ENCODE data around the gene ANKRD22. TPM values are rescaled to one million over a fixed set of nuclear protein-coding genes. Genes with fewer than 3 reads are reported as not detected.

The ANKRD22 gene
- polyA plus RNA-seq (2011; rRNA removed): 0.59 and 0.60 TPM in 2 replicates
- polyA plus RNA-seq (2012; cell fraction: cytosol; rRNA removed): 0.04 and 0.05 TPM in 2 replicates
- polyA plus RNA-seq (2012; cell fraction: nucleus; rRNA removed): 0.07 TPM in 1 of 2 replicates, not detected in the other
- 0.29 to 0.53 TPM (median 0.43 TPM) in 3 replicates for polyA plus RNA-seq (2017; fragmentation: RNase III; extraction: RNeasy Plus Mini Kit Qiagen cat#74134 plus additional on column Dnase treatment)
- not detected in 2 replicates for polyA minus RNA-seq (2011; rRNA and poly(A)+ RNA removed)

GRCh38 chr10:88851706-88852105 is at the start of gene ANKRD22:
ANKRD22 (minus strand) TSS chr10:88851844; CDS start chr10:88851607, 237 bp downstream.
- ChIA-PET POLR2A (interaction anchor here (1.2 kb wide), 1 partner anchor 30 kb away, joined by 3 read pairs; no protein-coding TSS in a partner anchor), CTCF (interaction anchor here (0.9 to 2.0 kb wide), 4 partner anchors 15 to 83 kb away, joined by 3 to 7 read pairs (median 4); no protein-coding TSS in a partner anchor)
- DNase-seq (ENCODE audit: low read depth in 1 of 2, low spot score in 1 of 2): peak; percentile 25 to 38
- Histone ChIP-seq H3K9me3 (no peaks in the 10 kb centered on the region), H3K4me1 (peaks cover 33% of the 10 kb centered on the region), H3K27ac (peak within 1 kb of the TSS in 1 of 2 experiments; percentile 41; a peak in 3 of 6 replicates), H3K4me3 (no peak within 1 kb of the TSS), H3K4me2 (peak within 1 kb of the TSS; percentile 50)
- FAIRE-seq: no peak
- peak; percentile 75 to 81; a peak in 5 of 6 replicates for ATAC-seq
- TF ChIP-seq KDM1A (IDR thresholded peaks at IDR 0.05; ENCODE audit: low read depth) (no peak), TFCP2L1 (CRISPR knock-in tag; IDR thresholded peaks at IDR 0.05) (no peak)
- WGBS (ENCODE audit: missing lambda C conversion rate): 28% methylated on average over 5 of the region's 5 CpGs

GRCh38 chr10:88899886-88900285 is 48.2 kb upstream of the ANKRD22 start:
- DNase-seq (ENCODE audit: low read depth in 1 of 2, low spot score in 1 of 2): no peak
- Histone ChIP-seq H3K9me3 (no peaks in the 10 kb centered on the region), H3K4me1 (peaks cover 58% of the 10 kb centered on the region), H3K4me2 (no peak overlapping the region), H3K27ac (peak overlapping the region in 1 of 2 experiments; percentile 2; a peak in 1 of 6 replicates), H3K4me3 (no peak overlapping the region)
- no peak for TF ChIP-seq NR3C1 (IDR thresholded peaks at IDR 0.05)
- TF ChIP-seq POLR2AphosphoS2 (conservative IDR thresholded peaks at IDR 0.05; ENCODE audit: low read length): no peak
- no peak for TF ChIP-seq HEYL (CRISPR knock-in tag; IDR thresholded peaks at IDR 0.05)
- no peak for TF ChIP-seq ZNF302 (CRISPR knock-in tag; IDR thresholded peaks at IDR 0.05)
- no peak for TF ChIP-seq HDAC2 (IDR thresholded peaks at IDR 0.05)
- TF ChIP-seq RNF2 (IDR thresholded peaks at IDR 0.05; ENCODE audit: borderline replicate concordance, low read depth): no peak
- TF ChIP-seq RAD21 (conservative IDR thresholded peaks at IDR 0.05 in 1 of 2, IDR thresholded peaks at IDR 0.05 in 1 of 2): no peak
- no peak for FAIRE-seq
- ATAC-seq: no peak
- POLR2A ChIA-PET: interaction anchor here (1.4 kb wide), 1 partner anchor 20 kb away, joined by 5 read pairs; the partner anchor contains the start of gene STAMBPL1
- CTCF ChIA-PET: interaction anchor here (1.1 to 7.5 kb wide), 7 partner anchors 21 to 335 kb away, joined by 3 to 63 read pairs (median 4); no protein-coding TSS in a partner anchor
- WGBS (ENCODE audit: missing lambda C conversion rate): 89% methylated on average over 2 of the region's 2 CpGs

GRCh38 chr10:88898727-88899126 is 47.1 kb upstream of the ANKRD22 start:
- Histone ChIP-seq H3K27ac (peak overlapping the region in 1 of 2 experiments; percentile 70; a peak in 3 of 6 replicates), H3K9me3 (no peaks in the 10 kb centered on the region), H3K4me2 (no peak overlapping the region), H3K4me3 (no peak overlapping the region), H3K4me1 (peaks cover 70% of the 10 kb centered on the region)
- no peak for TF ChIP-seq HOXB13 (CRISPR knock-in tag; IDR thresholded peaks at IDR 0.05; ENCODE audit: low read depth)
- no peak for TF ChIP-seq TFCP2L1 (CRISPR knock-in tag; IDR thresholded peaks at IDR 0.05)
- TF ChIP-seq MAFK (IDR thresholded peaks at IDR 0.05; ENCODE audit: partially characterized antibody): no peak
- TF ChIP-seq REST (IDR thresholded peaks at IDR 0.05): no peak
- no peak for TF ChIP-seq HDAC2 (IDR thresholded peaks at IDR 0.05)
- TF ChIP-seq PHF8 (IDR thresholded peaks at IDR 0.05; ENCODE audit: borderline replicate concordance, low read depth): no peak
- no peak for TF ChIP-seq RFX5 (IDR thresholded peaks at IDR 0.05)
- no peak for TF ChIP-seq NFE2L2 (conservative IDR thresholded peaks at IDR 0.05; ENCODE audit: low read length)
- no peak for TF ChIP-seq TP53 (CRISPR knock-in tag; IDR thresholded peaks at IDR 0.05)
- no peak for TF ChIP-seq RAD21 (conservative IDR thresholded peaks at IDR 0.05 in 1 of 2, IDR thresholded peaks at IDR 0.05 in 1 of 2)
- no peak for TF ChIP-seq CBX8 (IDR thresholded peaks at IDR 0.05)
- no peak for TF ChIP-seq ZC3H11A (IDR thresholded peaks at IDR 0.05)
- no peak for TF ChIP-seq POLR2AphosphoS2 (conservative IDR thresholded peaks at IDR 0.05; ENCODE audit: low read length)
- no peak for TF ChIP-seq NR3C1 (IDR thresholded peaks at IDR 0.05)
- no peak for TF ChIP-seq SMC3 (IDR thresholded peaks at IDR 0.05)
- 96% methylated on average over 3 of the region's 3 CpGs for WGBS (ENCODE audit: missing lambda C conversion rate)
- no peak for FAIRE-seq
- ChIA-PET CTCF (interaction anchor here (0.7 to 7.5 kb wide), 5 partner anchors 16 to 63 kb away, joined by 3 to 63 read pairs (median 4); no protein-coding TSS in a partner anchor), POLR2A (no interaction called here)
- no peak for DNase-seq (ENCODE audit: low read depth in 1 of 2, low spot score in 1 of 2)
- 0 out of 6 replicates have a peak, but pooled peaks of 1 of the 2 experiments have one; percentile 29 for ATAC-seq

Data from A549 (cell line).